Measurements from ENCODE around the gene KIF26B. TPM values are rescaled to one million over a fixed set of nuclear protein-coding genes. Genes with fewer than 3 reads are reported as not detected.

KIF26B gene
- total and polyA plus RNA-seq, 2 experiments from 2014 or later = 0.03 to 0.76 TPM

- no peak for TF ChIP-seq ZNF462 (CRISPR knock-in tag; IDR thresholded peaks at IDR 0.05)
Measured at GRCh38 chr1:245301921-245302320, 147.1 kb downstream of the KIF26B start (continued).

GRCh38 chr1:245304698-245305097, 149.9 kb downstream of the KIF26B start:
- H2AFZ ChIP-seq = no peak overlapping the region
- DNase-seq (ENCODE audit: low spot score) (no peak), ATAC-seq (no peak)
- H4K20me1 ChIP-seq (replicated peaks; ENCODE audit: insufficient read depth) = no peaks in the 10 kb centered on the region
- H3K36me3 Mint-ChIP-seq (ENCODE audit: low read depth) = no peaks in the 10 kb centered on the region
- H3K79me2 ChIP-seq (replicated peaks; ENCODE audit: insufficient read depth) = no peaks in the 10 kb centered on the region
- H3K27me3 Mint-ChIP-seq (ENCODE audit: insufficient read depth, low read depth, poor library complexity) = peaks cover 2% of the 10 kb centered on the region
- no peak overlapping the region for H3K27ac ChIP-seq (ENCODE audit: low read depth)
- H3K4me1 Mint-ChIP-seq = no peaks in the 10 kb centered on the region
- H3K27me3 ChIP-seq (ENCODE audit: insufficient read depth) = no peaks in the 10 kb centered on the region
- H3F3A ChIP-seq (replicated peaks; ENCODE audit: low read depth) = no peaks in the 10 kb centered on the region
- no peak overlapping the region for H3K4me3 ChIP-seq
- no peaks in the 10 kb centered on the region for H3K9me2 ChIP-seq (ENCODE audit: insufficient read depth)
- H3K36me3 ChIP-seq (ENCODE audit: insufficient read depth) = no peaks in the 10 kb centered on the region
- peaks cover 3% of the 10 kb centered on the region; the same call in 1 of the 3 replicates for H3K9me3 Mint-ChIP-seq
- H3K4me3 Mint-ChIP-seq = no peak overlapping the region
- no peak overlapping the region for H3K4me2 ChIP-seq
- H3K4me1 ChIP-seq (ENCODE audit: insufficient read depth) = no peaks in the 10 kb centered on the region
- H3K27ac Mint-ChIP-seq = no peak overlapping the region
- no peak for TF ChIP-seq STAT1 (IDR thresholded peaks at IDR 0.05; ENCODE audit: unreplicated experiment)
- TF ChIP-seq EZH2 (IDR thresholded peaks at IDR 0.05; ENCODE audit: low read depth, unreplicated experiment) = no peak
- TF ChIP-seq EZH2phosphoT487 (IDR thresholded peaks at IDR 0.05; ENCODE audit: unreplicated experiment) = no peak
- no peak for TF ChIP-seq CREB1 (CRISPR knock-in tag; IDR thresholded peaks at IDR 0.05; ENCODE audit: low read depth)
- no peak for TF ChIP-seq JUNB (IDR thresholded peaks at IDR 0.05; ENCODE audit: unreplicated experiment)
- TF ChIP-seq ZNF462 (CRISPR knock-in tag; IDR thresholded peaks at IDR 0.05) = no peak
- no peak for TF ChIP-seq POLR2AphosphoS5 (IDR thresholded peaks at IDR 0.05; ENCODE audit: low read depth)
